GM06990 (cell line): Measurements from ENCODE around the gene MED13L.

ENCODE experiments used
- DNase-seq: peaks from one replicate; pipeline ENCODE4 v3.0.0-alpha.2; 2011; ENCODE audit not compliant: insufficient read length; ENCODE audit errors: extremely low read depth
- H3K27me3 ChIP-seq: replicated peaks from 2 replicates; pipeline ENCODE4 v1.6.0; 2011; ENCODE audit warnings: low read length; ENCODE audit not compliant: control insufficient read depth, insufficient read depth
- H3K36me3 ChIP-seq: 2 replicates; pipeline ENCODE4 v1.5.1; 2011; ENCODE audit warnings: low read length; ENCODE audit not compliant: control insufficient read depth, insufficient read depth
- H3K4me3 ChIP-seq: replicated peaks from 2 replicates; pipeline ENCODE4 v1.5.1; 2011; ENCODE audit warnings: low read depth, mild to moderate bottlenecking, control low read depth, low read length
- CTCF ChIP-seq: IDR thresholded peaks from 2 replicates; pipeline ENCODE4 v1.5.1; 2011; ENCODE audit warnings: low read length, control low read depth, mild to moderate bottlenecking, inconsistent platforms; ENCODE audit not compliant: insufficient read depth, poor library complexity, severe bottlenecking

The MED13L gene

GRCh38 chr12:116306968-116307367 lies 29.5 kb upstream of the MED13L start:
- H3K36me3 ChIP-seq = no peaks in the 10 kb centered on the region
- H3K4me3 ChIP-seq = no peak overlapping the region
- DNase-seq = no peak
- no peak for TF ChIP-seq CTCF
- no peaks in the 10 kb centered on the region; the same call in 1 of the 2 replicates for H3K27me3 ChIP-seq

GRCh38 chr12:116306506-116306905 lies 29.0 kb upstream of the MED13L start:
- Histone ChIP-seq H3K27me3 (no peaks in the 10 kb centered on the region; the same call in none of the 2 replicates), H3K36me3 (no peaks in the 10 kb centered on the region), H3K4me3 (no peak overlapping the region)
- no peak for TF ChIP-seq CTCF
- DNase-seq = no peak

- TF ChIP-seq CTCF = no peak
- no peak for DNase-seq
- Histone ChIP-seq H3K4me3 (no peak overlapping the region), H3K36me3 (no peaks in the 10 kb centered on the region), H3K27me3 (no peaks in the 10 kb centered on the region; the same call in none of the 2 replicates)
These were observed 27.1 kb upstream of the MED13L start for GRCh38 chr12:116304621-116305020.

GRCh38 chr12:116303929-116304328 lies 26.4 kb upstream of the MED13L start:
- Histone ChIP-seq H3K27me3 (no peaks in the 10 kb centered on the region; the same call in none of the 2 replicates), H3K4me3 (no peak overlapping the region), H3K36me3 (no peaks in the 10 kb centered on the region)
- TF ChIP-seq CTCF = no peak
- no peak for DNase-seq

- Histone ChIP-seq H3K36me3 (no peaks in the 10 kb centered on the region), H3K4me3 (no peak overlapping the region), H3K27me3 (no peaks in the 10 kb centered on the region; the same call in none of the 2 replicates)
- TF ChIP-seq CTCF = no peak
- no peak for DNase-seq
These were observed 25.6 kb upstream of the MED13L start for GRCh38 chr12:116303066-116303465.
